ENCODE data around the gene RAMAC. TPM values are rescaled to one million over a fixed set of nuclear protein-coding genes. Genes with fewer than 3 reads are reported as not detected.

Gene RAMAC
- total RNA-seq, 1 donor from 2014 or later = 23.4 TPM

- Mint-ChIP-seq H3K4me3 (no peak overlapping the region), H3K9me3 (no peaks in the 10 kb centered on the region), H3K36me3 (ENCODE audit: low read depth) (no peaks in the 10 kb centered on the region), H3K27me3 (peaks cover 7% of the 10 kb centered on the region), H3K4me1 (peaks cover 9% of the 10 kb centered on the region), H3K27ac (no peak overlapping the region)
- no peak for TF ChIP-seq CTCF (IDR thresholded peaks at IDR 0.05)
- DNase-seq (no peak), ATAC-seq (ENCODE audit: low read depth) (no peak)
- POLR2A ChIA-PET = no interaction called here
- CTCF ChIA-PET = no interaction called here
- intact Hi-C loops (cut with micrococcal nuclease) = no loop called here
Observed at GRCh38 chr15:82943176-82943575, 42.8 kb upstream of the RAMAC start.

- ChIA-PET CTCF (interaction anchor here (1.1 kb wide), 1 partner anchor 95 kb away, joined by 3 read pairs; no protein-coding TSS in a partner anchor), POLR2A (no interaction called here)
- DNase-seq = no peak
- Mint-ChIP-seq H3K27me3 (peaks cover 6% of the 10 kb centered on the region), H3K4me1 (peaks cover 9% of the 10 kb centered on the region), H3K36me3 (ENCODE audit: low read depth) (no peaks in the 10 kb centered on the region), H3K27ac (no peak overlapping the region), H3K9me3 (no peaks in the 10 kb centered on the region), H3K4me3 (no peak overlapping the region)
- intact Hi-C loops (cut with micrococcal nuclease) = no loop called here
- no peak for ATAC-seq (ENCODE audit: low read depth)
- TF ChIP-seq CTCF (IDR thresholded peaks at IDR 0.05) = no peak
Observed at GRCh38 chr15:82944056-82944455, 42.0 kb upstream of the RAMAC start.

GRCh38 chr15:82944821-82945220 lies 41.2 kb upstream of the RAMAC start:
- Mint-ChIP-seq H3K9me3 (no peaks in the 10 kb centered on the region), H3K27ac (no peak overlapping the region), H3K4me1 (peaks cover 9% of the 10 kb centered on the region), H3K27me3 (peaks cover 5% of the 10 kb centered on the region), H3K36me3 (ENCODE audit: low read depth) (no peaks in the 10 kb centered on the region), H3K4me3 (no peak overlapping the region)
- intact Hi-C loops (cut with micrococcal nuclease) = no loop called here
- DNase-seq (no peak), ATAC-seq (ENCODE audit: low read depth) (peak; percentile 21)
- CTCF ChIA-PET = interaction anchor here (1.1 kb wide), 1 partner anchor 95 kb away, joined by 3 read pairs; no protein-coding TSS in a partner anchor
- POLR2A ChIA-PET = no interaction called here
- TF ChIP-seq CTCF (IDR thresholded peaks at IDR 0.05) = no peak

GRCh38 chr15:82945326-82945725 lies 40.7 kb upstream of the RAMAC start:
- ChIA-PET CTCF (no interaction called here), POLR2A (no interaction called here)
- intact Hi-C loops (cut with micrococcal nuclease) = no loop called here
- no peak for ATAC-seq (ENCODE audit: low read depth)
- Mint-ChIP-seq H3K27ac (no peak overlapping the region), H3K4me3 (no peak overlapping the region), H3K9me3 (no peaks in the 10 kb centered on the region), H3K27me3 (peaks cover 5% of the 10 kb centered on the region), H3K36me3 (ENCODE audit: low read depth) (no peaks in the 10 kb centered on the region), H3K4me1 (peaks cover 9% of the 10 kb centered on the region)
- no peak for DNase-seq
- TF ChIP-seq CTCF (IDR thresholded peaks at IDR 0.05) = no peak

GRCh38 chr15:82946155-82946701 lies 39.8 kb upstream of the RAMAC start:
- ATAC-seq (ENCODE audit: low read depth) = no peak
- CTCF ChIA-PET = no interaction called here
- H3K4me3 Mint-ChIP-seq = no peak overlapping the region
- H3K27ac Mint-ChIP-seq = no peak overlapping the region
- H3K27me3 Mint-ChIP-seq = peaks cover 5% of the 10 kb centered on the region
- H3K36me3 Mint-ChIP-seq (ENCODE audit: low read depth) = no peaks in the 10 kb centered on the region
- POLR2A ChIA-PET = no interaction called here
- no peak for TF ChIP-seq CTCF (IDR thresholded peaks at IDR 0.05)
- no peak for DNase-seq
- H3K4me1 Mint-ChIP-seq = peaks cover 9% of the 10 kb centered on the region
- H3K9me3 Mint-ChIP-seq = no peaks in the 10 kb centered on the region
- intact Hi-C loops (cut with micrococcal nuclease) = no loop called here

Data from activated B cell treated with CpG ODN at 0.5 μM for 24 hours (primary cell).